Gastroesophageal sphincter (tissue), 4 donors: ENCODE data around the gene KIF3A. TPM values are rescaled to one million over a fixed set of nuclear protein-coding genes. Genes with fewer than 3 reads are reported as not detected.

Source experiments
- ATAC-seq: fragments of 150-250 bp; one replicate; pipeline ENCODE4 v1.9.1; 2016; ENCODE audit warnings: mild to moderate bottlenecking, moderate library complexity
- H3K27ac ChIP-seq, 4 donors: fragments of 200-600 bp; sonication (generic) in 3 of 4; 1 replicate in 3 of 4; 2 replicates in 1 of 4; pipeline ENCODE4 v1.5.1; 2016 to 2019
- H3K27me3 ChIP-seq: fragments of 200-600 bp; sonication (generic); one replicate; pipeline ENCODE4 v1.5.1; 2019
- H3K36me3 ChIP-seq, 2 donors: fragments of 200-600 bp; sonication (generic); one replicate each; pipeline ENCODE4 v1.5.1; 2019; ENCODE audit warnings: control low read depth in 1 of 2
- H3K4me1 ChIP-seq, 3 donors: fragments of 200-600 bp; sonication (generic); 1 replicate in 2 of 3; 2 replicates in 1 of 3; pipeline ENCODE4 v1.5.1; 2016 to 2019; ENCODE audit warnings: control low read depth in 2 of 3
- H3K4me3 ChIP-seq, 2 donors: fragments of 200-600 bp; sonication (generic); one replicate each; pipeline ENCODE4 v1.5.1; 2019; ENCODE audit warnings: mild to moderate bottlenecking in 1 of 2, moderate library complexity in 1 of 2
- H3K9me3 ChIP-seq, 3 donors: fragments of 200-600 bp; sonication (generic); one replicate each; pipeline ENCODE4 v1.5.1; 2017 to 2019; ENCODE audit warnings: control low read depth in 2 of 3
- EP300 ChIP-seq: sonication (generic); formaldehyde crosslinking; IDR thresholded peaks from one replicate; pipeline ENCODE4 v1.6.1; 2017; ENCODE audit warnings: antibody characterized with exemption, mild to moderate bottlenecking
- POLR2A ChIP-seq, 2 donors: fragments of 450-650 bp; IDR thresholded peaks; one replicate each; pipeline ENCODE4 v1.6.1; 2017; ENCODE audit warnings: antibody characterized with exemption in 2 of 2, mild to moderate bottlenecking in 2 of 2, moderate library complexity in 1 of 2
- POLR2AphosphoS5 ChIP-seq: sonication (generic); formaldehyde crosslinking; IDR thresholded peaks from one replicate; pipeline ENCODE4 v1.6.1; 2017; ENCODE audit warnings: antibody characterized with exemption
- WGBS, 2 donors: methylation state at CpG; one replicate each; pipeline ENCODE4 v1.1.5; 2018; ENCODE audit warnings: low coverage in 1 of 2; 5-methylcytosine and 5-hydroxymethylcytosine counted together
- total RNA-seq, 4 donors: library from RNA; depleted of rRNA; stranded (reverse); fragments of >200 nt; gene quantifications; one replicate each; pipeline ENCODE4 v1.1.0, GENCODE V29; 2016
- TF ChIP-seq, protein P1 (sequence below), 4 experiments: fragments of 200-600 bp in 2 of 4; fragments of 450-650 bp in 2 of 4; sonication (generic) in 1 of 4; IDR thresholded peaks; one replicate each; pipeline ENCODE4 v1.5.1; 2017 to 2019; ENCODE audit warnings: antibody characterized with exemption in 4 of 4, mild to moderate bottlenecking in 2 of 4, moderate library complexity in 2 of 4

The KIF3A gene
- total RNA-seq, 4 donors from 2014 or later, result 5.9 to 12.5 (median 7.7) TPM

DNA sequence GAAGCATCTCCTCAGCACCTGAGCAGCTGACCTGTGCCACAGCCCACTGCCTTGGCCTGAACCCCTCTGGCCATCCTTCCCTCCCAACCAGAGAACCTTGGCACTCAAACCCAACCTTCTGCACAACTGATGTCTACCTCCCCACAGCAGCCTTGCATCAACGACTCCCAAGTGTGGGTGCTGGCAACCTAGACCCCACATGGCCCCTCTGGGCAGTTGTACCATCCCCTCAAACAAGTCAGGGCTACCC is 29.4 kb upstream of the KIF3A start:
- ATAC-seq, result no peak
- H3K4me1 ChIP-seq, result peaks cover 0 to 68% (median 40%) of the 10 kb centered on the region in 3 donors
- TF ChIP-seq POLR2AphosphoS5, result no peak
- TF ChIP-seq EP300, result no peak
- no peak for TF ChIP-seq POLR2A (IDR thresholded peaks at IDR 0.05)
- TF ChIP-seq, protein P1, sequence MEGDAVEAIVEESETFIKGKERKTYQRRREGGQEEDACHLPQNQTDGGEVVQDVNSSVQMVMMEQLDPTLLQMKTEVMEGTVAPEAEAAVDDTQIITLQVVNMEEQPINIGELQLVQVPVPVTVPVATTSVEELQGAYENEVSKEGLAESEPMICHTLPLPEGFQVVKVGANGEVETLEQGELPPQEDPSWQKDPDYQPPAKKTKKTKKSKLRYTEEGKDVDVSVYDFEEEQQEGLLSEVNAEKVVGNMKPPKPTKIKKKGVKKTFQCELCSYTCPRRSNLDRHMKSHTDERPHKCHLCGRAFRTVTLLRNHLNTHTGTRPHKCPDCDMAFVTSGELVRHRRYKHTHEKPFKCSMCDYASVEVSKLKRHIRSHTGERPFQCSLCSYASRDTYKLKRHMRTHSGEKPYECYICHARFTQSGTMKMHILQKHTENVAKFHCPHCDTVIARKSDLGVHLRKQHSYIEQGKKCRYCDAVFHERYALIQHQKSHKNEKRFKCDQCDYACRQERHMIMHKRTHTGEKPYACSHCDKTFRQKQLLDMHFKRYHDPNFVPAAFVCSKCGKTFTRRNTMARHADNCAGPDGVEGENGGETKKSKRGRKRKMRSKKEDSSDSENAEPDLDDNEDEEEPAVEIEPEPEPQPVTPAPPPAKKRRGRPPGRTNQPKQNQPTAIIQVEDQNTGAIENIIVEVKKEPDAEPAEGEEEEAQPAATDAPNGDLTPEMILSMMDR (IDR thresholded peaks at IDR 0.05), result no peak
- H3K27me3 ChIP-seq, result no peaks in the 10 kb centered on the region
- 100% methylated on average over 1 of the region's 1 CpG; no CpG with 5 or more reads in 1 of the 2 donors for WGBS, 2 donors
- no peaks in the 10 kb centered on the region for H3K9me3 ChIP-seq
- peak overlapping the region in 1 of 4 donors; percentile 24 for H3K27ac ChIP-seq
- H3K4me3 ChIP-seq, result no peak overlapping the region
- peaks cover 0 to 39% of the 10 kb centered on the region in 2 donors for H3K36me3 ChIP-seq

DNA sequence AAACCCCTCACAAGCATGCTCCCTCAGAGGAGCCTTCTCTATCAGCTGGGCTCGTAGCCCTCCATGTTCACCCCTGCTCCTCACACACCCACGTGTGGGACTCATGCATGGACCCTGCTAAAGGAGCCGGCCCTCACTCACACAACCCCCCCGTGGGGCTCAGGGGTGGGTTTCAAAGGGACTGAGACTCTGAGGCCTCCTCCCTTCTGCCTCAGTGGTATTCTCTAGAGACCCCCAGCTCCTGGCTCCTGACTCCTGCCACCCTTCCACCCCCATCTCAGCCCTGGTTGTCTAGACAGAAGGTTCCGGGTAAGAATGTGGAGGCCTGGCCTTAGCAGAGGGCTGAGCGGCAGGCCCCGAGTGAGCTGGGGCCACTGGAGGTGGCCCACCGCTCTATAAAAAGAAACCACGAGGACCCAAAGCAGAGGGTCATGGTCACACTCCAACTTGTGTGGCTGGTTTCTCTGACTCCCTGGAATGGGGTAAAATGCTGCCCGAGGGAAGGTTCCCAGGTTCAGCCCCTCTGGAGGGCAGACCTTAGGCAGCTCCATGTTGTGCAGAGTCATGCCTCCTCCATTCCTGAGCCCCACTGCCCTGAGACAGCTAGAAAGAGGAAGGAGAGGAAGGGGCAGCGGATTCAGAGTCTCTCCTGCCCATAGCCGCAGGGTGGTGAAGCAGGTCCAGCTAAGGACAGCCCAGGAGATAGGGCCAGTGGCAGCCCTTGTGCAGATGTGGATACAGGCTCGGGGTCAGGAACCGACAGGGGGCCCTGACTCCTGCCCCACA is 28.9 kb upstream of the KIF3A start:
- Histone ChIP-seq H3K4me3 (no peak overlapping the region), H3K27ac (peak overlapping the region in 1 of 4 donors; percentile 24), H3K27me3 (no peaks in the 10 kb centered on the region), H3K4me1 (peaks cover 0 to 63% (median 35%) of the 10 kb centered on the region in 3 donors), H3K36me3 (peaks cover 0 to 44% of the 10 kb centered on the region in 2 donors), H3K9me3 (no peaks in the 10 kb centered on the region)
- 90 to 100% methylated on average over 1 to 6 of the region's 14 CpGs for WGBS, 2 donors
- no peak for ATAC-seq
- TF ChIP-seq, protein P1 (IDR thresholded peaks at IDR 0.05), result no peak
- TF ChIP-seq POLR2AphosphoS5 (no peak), EP300 (no peak), POLR2A (IDR thresholded peaks at IDR 0.05) (no peak)

DNA sequence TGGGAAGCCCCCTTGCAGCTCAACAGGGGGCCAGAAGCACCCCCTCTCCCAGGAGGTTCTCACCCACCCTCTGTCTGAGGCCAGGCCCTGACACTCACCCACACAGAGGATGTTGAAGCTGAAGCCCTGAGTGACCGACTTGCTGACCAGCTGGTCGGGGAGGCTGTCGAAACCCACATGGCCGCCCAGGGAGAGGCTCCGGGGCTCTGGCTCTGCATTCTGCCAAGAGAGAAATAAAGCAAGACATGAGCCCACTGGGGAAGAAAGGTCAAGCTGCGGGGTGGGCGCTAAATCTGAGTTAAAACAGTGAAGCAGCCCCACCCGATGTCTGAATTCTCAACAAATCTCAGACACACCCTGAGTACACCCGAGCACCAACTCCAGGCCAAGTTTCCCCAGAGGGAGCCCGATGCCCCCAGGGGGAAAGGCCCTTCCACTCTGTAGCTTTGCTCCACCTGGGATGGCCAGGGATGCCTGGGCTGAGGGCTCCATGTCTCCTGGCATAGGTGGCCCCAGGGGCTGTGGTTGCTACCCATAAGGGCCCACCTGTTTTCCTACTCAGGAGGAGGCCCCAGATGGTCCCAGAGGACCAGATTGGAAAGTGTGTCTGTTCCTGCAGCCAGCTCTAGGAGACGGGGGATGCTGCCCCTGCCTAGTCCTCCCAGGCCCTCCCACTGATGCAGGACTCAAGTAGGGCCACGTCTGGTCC is 28.1 kb upstream of the KIF3A start:
- Histone ChIP-seq H3K27me3 (no peaks in the 10 kb centered on the region), H3K4me1 (peaks cover 0 to 55% (median 27%) of the 10 kb centered on the region in 3 donors), H3K4me3 (no peak overlapping the region), H3K36me3 (peaks cover 0 to 51% of the 10 kb centered on the region in 2 donors), H3K27ac (no peak overlapping the region), H3K9me3 (no peaks in the 10 kb centered on the region)
- 20% methylated on average over 1 of the region's 12 CpGs; no CpG with 5 or more reads in 1 of the 2 donors for WGBS, 2 donors
- ATAC-seq, result no peak
- no peak for TF ChIP-seq POLR2A (IDR thresholded peaks at IDR 0.05)
- no peak for TF ChIP-seq POLR2AphosphoS5
- TF ChIP-seq, protein P1 (IDR thresholded peaks at IDR 0.05), result no peak
- TF ChIP-seq EP300, result no peak

DNA sequence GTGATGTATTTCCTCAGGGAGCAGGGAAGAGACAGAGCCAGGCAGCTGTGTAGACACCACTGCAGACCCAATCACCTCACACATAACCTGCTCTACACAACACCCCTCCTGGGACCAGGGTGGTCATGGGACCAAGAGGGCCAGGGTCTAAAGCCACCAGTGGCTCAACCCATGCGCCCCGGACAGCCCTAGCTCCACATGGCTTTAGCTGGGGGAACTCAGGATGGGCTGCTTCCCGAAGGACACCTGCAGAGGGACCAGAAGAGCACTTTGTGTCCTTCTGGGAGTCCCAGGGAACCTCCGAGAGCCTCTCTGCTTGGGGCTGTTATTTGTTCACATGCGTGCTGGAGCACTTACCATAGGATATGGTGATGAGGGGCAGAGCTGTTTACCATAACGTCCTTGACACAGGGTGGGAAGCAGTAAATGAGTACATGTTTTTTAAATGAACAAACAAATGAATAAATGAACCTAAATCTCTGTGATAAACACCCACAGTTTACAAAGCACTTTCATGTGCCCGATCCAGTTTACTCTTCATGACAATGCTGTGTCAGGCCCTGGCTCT is 27.4 kb upstream of the KIF3A start:
- no peak overlapping the region for H3K4me3 ChIP-seq
- 80% methylated on average over 4 of the region's 7 CpGs; no CpG with 5 or more reads in 1 of the 2 donors for WGBS, 2 donors
- H3K27ac ChIP-seq, result no peak overlapping the region
- H3K36me3 ChIP-seq, result peaks cover 0 to 58% of the 10 kb centered on the region in 2 donors
- no peaks in the 10 kb centered on the region for H3K9me3 ChIP-seq
- TF ChIP-seq, protein P1 (IDR thresholded peaks at IDR 0.05), result no peak
- no peak for TF ChIP-seq POLR2AphosphoS5
- TF ChIP-seq EP300, result no peak
- no peak for TF ChIP-seq POLR2A (IDR thresholded peaks at IDR 0.05)
- H3K27me3 ChIP-seq, result no peaks in the 10 kb centered on the region
- peaks cover 0 to 51% (median 24%) of the 10 kb centered on the region in 3 donors for H3K4me1 ChIP-seq
- no peak for ATAC-seq
